Fibroblast of lung (primary cell): Measurements from ENCODE around the gene CTBP1. TPM values are rescaled to one million over a fixed set of nuclear protein-coding genes. Genes with fewer than 3 reads are reported as not detected.

Experiments
- DNase-seq, 2 donors: peaks; one replicate each; pipeline versions ENCODE4 v3.0.0 to v3.0.0-alpha.2; 2010; ENCODE audit warnings: low read depth in 2 of 2
- H2AFZ ChIP-seq: 2 replicates; pipeline ENCODE4 v1.5.1; 2012; ENCODE audit warnings: low read length, control low read depth, inconsistent platforms
- H3K27ac ChIP-seq: 2 replicates; pipeline ENCODE4 v1.5.1; 2011; ENCODE audit warnings: low read length, control low read depth; ENCODE audit not compliant: insufficient read depth
- H3K27me3 ChIP-seq: 2 replicates; pipeline ENCODE4 v1.5.1; 2011; ENCODE audit warnings: mild to moderate bottlenecking, low read length; ENCODE audit not compliant: control insufficient read depth, insufficient read depth
- H3K36me3 ChIP-seq: 2 replicates; pipeline ENCODE4 v1.5.1; 2011; ENCODE audit warnings: low read length; ENCODE audit not compliant: control insufficient read depth, insufficient read depth
- H3K4me1 ChIP-seq: 2 replicates; pipeline ENCODE4 v1.5.1; 2011; ENCODE audit warnings: low read length; ENCODE audit not compliant: control insufficient read depth, insufficient read depth; ENCODE audit errors: extremely low read depth
- H3K4me2 ChIP-seq: 2 replicates; pipeline ENCODE4 v1.5.1; 2011; ENCODE audit warnings: low read length, control low read depth; ENCODE audit not compliant: insufficient read depth; ENCODE audit errors: extremely low read depth
- H3K4me3 ChIP-seq, 4 experiments: fragments of 200-600 bp in 1 of 4; sonication (generic) in 1 of 4; replicated peaks in 1 of 4; 2 replicates each; pipeline ENCODE4 v1.5.1; 2011 to 2016; ENCODE audit warnings: low read length in 4 of 4, low read depth in 3 of 4, mild to moderate bottlenecking in 3 of 4, control low read depth in 2 of 4, inconsistent platforms in 1 of 4, mixed read lengths in 1 of 4; ENCODE audit not compliant: insufficient read depth in 1 of 4; ENCODE audit errors: control extremely low read depth in 1 of 4
- H3K79me2 ChIP-seq: 2 replicates; pipeline ENCODE4 v1.5.1; 2012; ENCODE audit warnings: mild to moderate bottlenecking, low read length, inconsistent platforms; ENCODE audit not compliant: control insufficient read depth, insufficient read depth
- H3K9ac ChIP-seq: 2 replicates; pipeline ENCODE4 v1.5.1; 2011; ENCODE audit warnings: mild to moderate bottlenecking, low read length, control low read depth; ENCODE audit not compliant: insufficient read depth
- H3K9me3 ChIP-seq: 2 replicates; pipeline ENCODE4 v1.5.1; 2012; ENCODE audit warnings: low read depth, low read length; ENCODE audit not compliant: control insufficient read depth, insufficient read depth
- H4K20me1 ChIP-seq: 2 replicates; pipeline ENCODE4 v1.5.1; 2011; ENCODE audit warnings: low read length; ENCODE audit not compliant: control insufficient read depth, insufficient read depth; ENCODE audit errors: extremely low read depth
- CTCF ChIP-seq, 2 donors: IDR thresholded peaks in 1 of 2; conservative IDR thresholded peaks in 1 of 2; 1 replicate in 1 of 2; 2 replicates in 1 of 2; pipeline ENCODE4 v1.5.1; 2011 to 2012; ENCODE audit warnings: low read length in 2 of 2, control low read depth in 1 of 2, inconsistent platforms in 1 of 2, low read depth in 1 of 2, mild to moderate bottlenecking in 1 of 2
- EZH2 ChIP-seq: IDR thresholded peaks from 2 replicates; pipeline ENCODE4 v1.5.1; 2012; ENCODE audit warnings: low read length, control low read depth, mild to moderate bottlenecking; ENCODE audit errors: missing control alignments
- polyA plus RNA-seq, 2 donors: library from polyadenylated mRNA; depleted of rRNA in 1 of 2; stranded (reverse) in 1 of 2; unstranded in 1 of 2; fragments of >200 nt; gene quantifications; 2 replicates each; pipeline ENCODE4 v1.2.1, GENCODE V29; 2011 to 2012; ENCODE audit warnings: missing spikeins in 1 of 2
- total RNA-seq: library from RNA; depleted of rRNA; stranded (reverse); fragments of >200 nt; gene quantifications from 2 replicates; pipeline ENCODE4 v1.2.1, GENCODE V29; 2014

Gene CTBP1
- total and polyA plus RNA-seq, 2 donors (not counting 1 experiment from before 2014, with no cell fraction given): 78.2 to 249 TPM

GRCh38 chr4:1194010-1194900 is 54.7 kb downstream of the CTBP1 start:
- peak overlapping the region in 3 of 4 experiments; percentile 37 to 54 (median 40) for H3K4me3 ChIP-seq
- peak overlapping the region; percentile 70 for H3K4me2 ChIP-seq
- no peaks in the 10 kb centered on the region for H3K27me3 ChIP-seq
- TF ChIP-seq EZH2 (no peak), CTCF (conservative IDR thresholded peaks at IDR 0.05 in 1 of 2, IDR thresholded peaks at IDR 0.05 in 1 of 2; ENCODE audit: low read depth in 1 of 2, low read length in 2 of 2) (peak in 1 of 2 donors; percentile 6)
- H3K79me2 ChIP-seq: peaks cover 12% of the 10 kb centered on the region
- H3K4me1 ChIP-seq: peaks cover 28% of the 10 kb centered on the region
- H3K27ac ChIP-seq: peak overlapping the region; percentile 81
- H4K20me1 ChIP-seq: no peaks in the 10 kb centered on the region
- no peak overlapping the region for H2AFZ ChIP-seq
- peak in 1 of 2 donors; percentile 68 for DNase-seq
- no peaks in the 10 kb centered on the region for H3K9me3 ChIP-seq
- H3K9ac ChIP-seq: peak overlapping the region; percentile 62
- peaks cover 9% of the 10 kb centered on the region for H3K36me3 ChIP-seq

- Histone ChIP-seq H3K4me3 (peak overlapping the region in 2 of 4 experiments; percentile 40 to 54), H3K9me3 (no peaks in the 10 kb centered on the region), H3K27ac (peak overlapping the region; percentile 92), H3K9ac (peak overlapping the region; percentile 62), H3K4me1 (peaks cover 28% of the 10 kb centered on the region), H3K4me2 (peak overlapping the region; percentile 82), H4K20me1 (no peaks in the 10 kb centered on the region), H3K36me3 (peaks cover 9% of the 10 kb centered on the region), H3K79me2 (peaks cover 14% of the 10 kb centered on the region), H2AFZ (no peak overlapping the region), H3K27me3 (no peaks in the 10 kb centered on the region)
- no peak for DNase-seq
- no peak for TF ChIP-seq EZH2
- TF ChIP-seq CTCF (conservative IDR thresholded peaks at IDR 0.05 in 1 of 2, IDR thresholded peaks at IDR 0.05 in 1 of 2; ENCODE audit: low read depth in 1 of 2, low read length in 2 of 2): no peak
Measured at GRCh38 chr4:1193206-1194009, 55.5 kb downstream of the CTBP1 start.
